HG03039 (cell line): ENCODE results near the gene OSTF1.

Experiments used
- ATAC-seq: cut with Tn5 transposase; IDR thresholded peaks from one replicate; pipeline ENCODE4 v1.9.1; 2021; ENCODE audit warnings: mild to moderate bottlenecking, moderate library complexity; ENCODE audit not compliant: unreplicated experiment

The OSTF1 gene

DNA sequence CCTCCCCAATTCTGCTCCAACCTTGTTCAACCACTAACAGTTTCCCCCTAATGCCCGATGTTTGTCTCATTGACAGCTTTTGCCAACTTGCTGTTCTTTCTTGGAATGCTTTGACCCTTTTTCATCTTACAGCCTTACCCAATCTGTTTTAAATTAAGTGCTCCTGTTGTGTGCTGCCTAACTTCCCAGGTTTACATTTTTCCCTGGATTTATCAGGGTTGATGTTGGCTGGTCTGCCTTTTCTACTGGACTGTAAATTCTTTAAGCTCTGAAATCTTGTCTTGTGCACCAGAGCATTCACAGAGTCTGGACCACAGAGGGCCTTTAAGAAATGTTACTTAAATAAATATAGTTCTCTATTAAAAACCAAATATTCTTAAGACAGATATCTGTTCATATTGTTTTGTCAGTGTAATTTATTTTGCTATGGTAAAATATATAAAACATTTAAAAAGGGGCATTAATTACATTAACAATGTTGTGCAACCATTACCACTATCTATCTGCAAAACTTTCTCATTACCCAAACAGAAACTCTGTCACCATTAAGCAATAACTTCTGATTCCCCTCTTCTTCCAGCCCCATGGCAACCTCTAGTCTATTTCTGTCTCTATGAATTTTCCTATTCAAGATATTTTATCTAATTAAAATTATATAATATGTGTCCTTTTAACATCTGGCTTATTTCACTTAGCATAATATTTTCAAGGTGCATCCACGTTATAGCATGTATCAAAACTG is 73.0 kb downstream of the OSTF1 start:
- no peak for ATAC-seq

DNA sequence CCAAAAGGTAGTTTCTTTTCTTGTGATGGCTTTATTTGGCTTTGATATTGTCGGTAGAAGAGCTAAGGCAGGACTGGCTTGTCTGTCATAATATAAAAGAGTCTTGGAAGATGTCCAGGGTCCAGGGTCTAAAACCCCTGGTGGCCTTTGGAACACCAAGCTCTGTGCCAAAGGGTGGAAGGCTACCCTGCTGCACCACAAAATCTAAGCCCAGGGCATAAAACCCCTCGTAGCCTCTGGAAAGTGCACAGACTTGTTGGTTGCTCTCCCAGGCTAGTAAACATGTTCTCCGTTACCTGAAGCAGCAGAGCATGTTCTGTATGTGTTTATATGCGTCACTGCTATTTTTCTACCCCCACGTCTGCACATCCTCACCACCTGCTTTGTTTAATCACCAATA is 75.5 kb downstream of the OSTF1 start:
- ATAC-seq, result no peak

DNA sequence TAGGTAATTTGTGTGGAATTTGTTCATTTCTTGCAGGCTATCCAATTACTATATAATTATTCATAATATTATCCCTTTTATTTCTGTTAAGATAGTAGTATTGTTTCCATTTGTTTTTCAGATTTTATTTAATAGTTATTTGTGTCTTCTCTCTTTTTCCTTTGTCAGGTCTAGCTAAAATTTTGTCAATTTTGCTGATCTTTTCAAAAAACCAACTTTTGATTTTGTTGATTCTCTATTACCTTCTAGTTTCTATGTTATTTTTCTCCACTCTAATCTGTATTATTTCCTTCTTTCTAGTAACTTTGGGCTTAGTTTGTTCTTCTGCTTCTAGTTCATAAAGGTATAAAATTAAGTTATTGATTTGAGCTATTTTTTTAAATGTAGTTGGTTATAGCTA is 76.3 kb downstream of the OSTF1 start:
- ATAC-seq, result no peak

DNA sequence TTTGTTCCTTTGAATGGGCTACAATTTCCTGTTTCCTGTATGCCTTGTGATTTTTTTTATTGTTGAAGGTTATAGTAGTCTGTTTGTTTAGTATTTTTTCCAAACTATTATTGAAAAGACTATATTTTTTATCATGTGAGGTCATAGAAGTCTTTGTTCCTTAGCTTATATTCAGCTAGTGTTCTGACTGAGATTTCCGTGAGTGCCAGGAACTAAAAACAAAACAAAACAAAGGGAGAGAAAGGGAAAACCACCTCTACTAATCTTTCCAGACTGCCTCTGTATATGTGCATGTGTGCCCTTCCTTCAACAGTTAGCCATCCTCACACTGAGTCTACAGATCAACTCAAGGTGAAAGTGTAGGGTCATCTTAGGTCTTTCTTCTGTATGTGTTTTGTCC is 79.0 kb downstream of the OSTF1 start:
- ATAC-seq, result no peak

DNA sequence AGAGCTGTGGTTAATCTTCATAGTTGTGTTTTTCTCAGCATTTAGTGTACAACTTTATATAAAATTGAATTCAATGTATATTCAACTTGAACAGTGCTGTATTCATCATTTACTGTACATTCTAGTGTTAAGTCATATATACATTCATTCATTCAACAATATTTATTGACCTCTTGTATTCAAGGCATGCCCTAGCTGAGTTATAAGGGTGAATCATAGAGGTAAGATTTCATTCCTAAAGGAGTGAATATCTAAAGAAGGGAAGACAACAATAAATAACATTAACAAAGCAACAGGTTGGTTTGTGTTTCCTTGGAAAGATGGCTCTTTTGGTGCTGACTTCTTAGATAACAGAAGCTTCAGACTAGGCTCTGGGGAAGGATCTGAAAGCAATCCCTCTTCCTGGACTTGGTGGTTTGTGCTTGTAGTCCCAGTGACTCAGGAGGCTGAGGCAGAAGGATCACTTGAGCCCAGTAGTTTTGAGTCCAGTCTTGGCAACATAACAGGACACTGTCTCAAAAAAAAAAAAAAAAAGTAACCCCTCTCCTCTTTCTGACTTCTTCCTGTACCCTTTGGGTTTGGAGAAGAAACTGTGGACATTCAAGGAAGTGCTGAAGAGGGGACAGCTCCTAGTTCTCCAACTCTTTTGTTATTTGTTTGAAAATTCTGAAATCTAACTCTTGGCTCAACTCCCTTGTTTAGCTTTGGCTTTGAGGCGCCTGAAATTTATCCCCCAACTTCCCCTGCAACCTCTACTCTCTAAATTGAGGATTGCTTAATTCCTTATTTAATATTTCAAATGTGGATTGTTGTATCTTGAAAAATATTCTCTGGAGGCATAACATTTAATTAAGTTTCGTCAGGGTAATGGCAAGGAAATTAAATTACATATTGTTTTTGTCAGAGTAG is 80.2 kb downstream of the OSTF1 start:
- no peak for ATAC-seq

DNA sequence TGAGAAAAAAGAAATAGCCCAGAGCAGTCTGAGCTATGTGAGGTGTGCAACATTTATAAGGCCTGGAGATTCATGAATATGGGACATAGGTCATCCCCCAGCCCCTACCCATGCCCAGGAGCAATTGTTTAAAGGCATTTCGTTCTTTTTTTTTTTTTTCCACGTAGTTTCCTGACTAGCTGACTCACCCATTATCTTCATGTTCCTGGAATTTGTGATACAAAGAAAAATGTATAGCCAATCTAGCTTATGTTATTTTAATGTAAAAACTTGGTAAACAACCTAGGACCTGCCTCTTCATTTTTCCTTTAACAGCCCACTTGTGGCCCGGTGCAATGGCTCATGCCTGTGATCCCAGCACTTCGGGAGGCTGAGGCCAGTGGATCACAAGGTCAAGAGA is 81.3 kb downstream of the OSTF1 start:
- no peak for ATAC-seq

DNA sequence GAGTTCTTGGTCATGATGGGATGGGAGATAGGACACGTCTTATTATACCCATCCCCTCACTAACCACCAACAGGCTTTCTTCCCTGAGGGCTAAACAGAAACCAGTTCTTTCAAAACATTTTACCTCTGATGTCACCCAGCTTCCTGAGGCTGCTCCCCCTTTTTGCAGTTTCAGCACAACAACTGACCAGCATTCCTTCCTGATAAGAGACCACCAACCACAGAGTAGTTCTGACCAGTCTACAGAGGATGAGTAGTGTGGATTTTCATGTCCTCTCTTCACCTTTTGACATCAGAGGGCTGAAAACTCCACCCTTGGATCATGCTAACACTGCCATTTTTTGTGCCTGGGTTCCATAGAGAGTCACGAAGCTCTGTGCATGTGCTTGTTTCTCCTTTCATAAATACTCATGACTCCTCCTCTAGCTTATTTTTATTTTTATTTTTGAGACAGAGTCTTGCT is 82.6 kb downstream of the OSTF1 start:
- ATAC-seq, result no peak

DNA sequence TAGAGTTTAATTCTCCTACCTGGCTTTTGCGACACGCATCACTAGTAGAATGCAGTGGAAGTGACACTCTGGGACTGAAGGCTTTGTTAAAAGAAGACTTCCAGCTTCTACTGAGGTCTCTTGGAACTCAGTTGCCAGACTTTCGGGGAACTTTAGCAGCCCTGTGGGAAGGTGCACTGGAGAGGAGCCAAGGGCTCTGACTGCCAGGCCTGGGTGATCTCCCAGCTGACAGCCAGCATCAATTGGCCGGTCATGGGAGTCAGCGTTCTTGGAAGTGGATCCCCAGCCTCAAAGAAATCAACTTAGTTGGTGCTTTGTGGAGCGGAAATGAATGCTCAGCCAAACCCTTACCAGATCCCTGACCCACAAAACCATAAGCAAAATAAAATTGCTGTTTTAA is 87.1 kb downstream of the OSTF1 start:
- ATAC-seq, result no peak

DNA sequence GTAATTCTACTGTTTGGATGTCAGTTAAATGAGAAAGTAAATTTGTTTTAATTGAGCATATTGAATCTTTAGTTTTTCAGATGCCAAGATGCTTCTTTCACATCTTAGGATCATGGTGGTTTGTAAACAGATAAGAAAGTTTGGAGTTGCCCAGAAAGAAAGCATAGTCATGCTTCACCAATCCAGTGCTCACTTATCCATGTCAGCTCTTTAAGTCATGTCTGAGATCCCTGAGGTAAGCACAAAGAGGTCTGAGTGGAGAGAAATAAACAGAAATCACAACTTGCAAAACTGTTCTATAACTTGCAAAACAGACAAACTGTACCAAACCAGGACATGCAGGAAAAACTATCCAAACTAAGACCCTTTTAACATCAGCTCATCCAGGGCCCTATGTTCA is 87.7 kb downstream of the OSTF1 start:
- ATAC-seq, result no peak

DNA sequence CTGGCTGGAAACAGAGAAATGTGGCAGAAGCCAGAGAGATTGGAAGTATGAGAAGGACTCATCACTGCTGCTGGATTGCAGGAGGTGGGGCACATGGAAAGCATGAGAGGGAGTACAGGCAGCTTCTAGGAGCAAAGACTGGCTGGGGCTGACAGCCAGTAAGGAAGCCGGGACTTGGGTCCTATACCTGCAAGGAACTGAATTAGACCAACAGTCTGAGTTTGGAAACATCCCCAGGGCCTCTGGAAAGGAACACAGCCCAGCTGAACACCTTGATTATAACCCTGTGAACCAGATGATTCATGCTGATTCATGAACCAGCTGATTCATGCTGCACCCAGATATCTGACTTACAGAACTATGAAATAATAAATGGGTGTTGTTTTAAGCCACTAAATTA is 93.4 kb downstream of the OSTF1 start:
- ATAC-seq, result no peak

DNA sequence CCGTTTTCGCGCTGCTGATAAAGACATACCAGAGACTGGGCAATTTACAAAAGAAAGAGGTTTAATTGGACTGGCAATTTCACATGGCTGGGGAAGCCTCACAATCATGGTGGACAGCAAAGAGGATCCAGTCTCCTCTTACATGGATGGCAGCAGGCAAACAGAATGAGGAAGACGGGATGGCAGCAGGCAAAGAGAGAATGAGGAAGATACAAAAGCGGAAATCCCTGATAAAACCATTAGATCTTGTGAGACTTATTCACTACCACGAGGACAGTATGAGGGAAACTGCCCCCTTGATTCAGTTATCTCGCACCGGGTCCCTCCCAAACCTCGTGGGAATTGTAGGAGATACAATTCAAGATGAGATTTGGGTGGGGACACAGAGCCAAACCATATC is 95.0 kb downstream of the OSTF1 start:
- ATAC-seq, result no peak

DNA sequence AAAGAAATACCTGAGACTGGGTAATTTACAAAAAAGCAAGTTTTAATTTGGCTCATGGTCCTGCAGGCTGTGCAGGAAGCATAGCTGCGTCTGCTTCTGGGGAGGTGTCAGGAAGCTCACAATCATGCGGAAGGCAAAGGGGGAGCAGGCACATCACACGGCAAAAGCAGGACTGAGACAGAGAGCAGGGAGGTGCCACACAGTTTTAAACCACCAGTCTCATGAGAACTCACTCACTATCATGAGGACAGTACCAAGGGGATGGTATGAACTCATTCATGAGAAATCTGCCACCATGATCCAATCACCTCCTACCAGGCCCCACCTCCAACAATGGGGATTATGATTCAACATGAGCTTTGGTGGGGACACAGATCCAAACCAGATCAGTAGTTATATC is 96.2 kb downstream of the OSTF1 start:
- ATAC-seq, result no peak

DNA sequence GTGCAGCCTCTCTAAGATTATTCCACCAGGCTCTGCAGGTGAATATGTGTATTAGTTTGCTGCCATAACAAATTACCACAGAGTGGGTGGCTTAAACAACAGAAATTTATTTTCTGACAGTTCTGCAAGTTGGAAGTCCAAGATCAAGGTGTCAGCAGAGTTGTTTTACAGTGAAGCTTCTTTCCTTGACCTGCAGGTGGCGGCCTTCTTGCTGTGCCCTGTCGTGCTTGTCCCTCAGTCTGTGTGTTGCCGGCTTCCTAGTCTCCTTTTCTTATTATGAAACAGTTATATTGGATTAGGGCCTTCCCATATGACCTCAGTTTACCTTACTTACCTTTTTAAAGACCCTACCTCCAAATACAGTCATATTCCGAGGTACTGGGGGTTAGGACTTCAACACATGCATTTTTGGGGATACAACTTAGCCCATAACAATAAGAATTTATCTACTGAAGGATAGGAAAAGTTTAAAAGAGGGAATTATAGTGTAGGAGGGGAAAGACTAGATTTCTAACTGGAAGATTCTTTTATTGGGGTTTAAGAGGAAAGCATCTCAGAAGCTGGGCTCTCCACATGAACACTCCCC is 97.4 kb downstream of the OSTF1 start:
- peak; percentile 73 for ATAC-seq

DNA sequence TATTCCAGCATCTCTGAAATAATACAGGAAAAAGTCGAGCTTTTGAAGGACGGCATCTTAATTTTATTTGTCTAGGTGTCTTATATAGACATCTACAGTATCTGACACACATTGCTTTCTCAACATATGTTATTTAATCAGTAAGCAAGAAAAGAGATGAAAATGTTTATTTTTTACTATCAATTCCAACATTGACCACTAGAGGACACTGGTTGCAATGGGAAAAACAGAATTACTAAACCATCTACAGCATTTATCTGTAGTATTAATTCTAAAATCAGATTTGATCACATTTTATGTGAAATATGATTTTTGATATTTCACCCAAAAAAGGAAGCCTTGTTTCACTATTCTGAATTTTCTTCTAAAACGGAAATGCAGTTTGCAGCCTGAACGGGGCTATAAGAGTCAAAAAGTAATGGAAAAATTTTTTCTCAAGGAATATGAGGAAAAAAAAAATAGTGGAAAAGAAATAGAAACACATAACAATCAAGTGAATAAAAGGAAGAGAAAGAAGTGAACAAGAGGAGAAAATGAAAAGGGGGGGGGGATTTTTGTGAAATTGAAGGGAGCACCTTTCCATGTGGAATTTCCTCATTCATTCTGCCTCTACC is 98.6 kb downstream of the OSTF1 start:
- ATAC-seq, result no peak

DNA sequence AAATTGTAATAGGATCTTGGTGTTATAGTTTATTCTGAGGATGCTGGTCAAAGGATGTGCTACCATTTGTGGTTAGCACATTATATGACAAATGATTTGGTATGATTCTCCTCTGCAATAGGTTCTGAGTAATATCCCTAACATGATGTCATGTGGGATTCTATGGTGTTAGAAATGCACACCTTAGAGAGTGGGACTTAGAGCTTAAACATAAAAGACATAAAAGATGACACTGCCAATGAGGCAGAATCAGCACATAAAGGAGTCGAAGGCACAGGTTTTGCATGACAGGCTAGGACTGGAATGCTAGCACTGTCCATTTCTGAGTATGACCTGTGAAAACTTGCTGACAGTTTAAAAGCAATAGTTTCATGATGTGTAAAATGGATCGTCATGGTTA is 100.4 kb downstream of the OSTF1 start:
- no peak for ATAC-seq

DNA sequence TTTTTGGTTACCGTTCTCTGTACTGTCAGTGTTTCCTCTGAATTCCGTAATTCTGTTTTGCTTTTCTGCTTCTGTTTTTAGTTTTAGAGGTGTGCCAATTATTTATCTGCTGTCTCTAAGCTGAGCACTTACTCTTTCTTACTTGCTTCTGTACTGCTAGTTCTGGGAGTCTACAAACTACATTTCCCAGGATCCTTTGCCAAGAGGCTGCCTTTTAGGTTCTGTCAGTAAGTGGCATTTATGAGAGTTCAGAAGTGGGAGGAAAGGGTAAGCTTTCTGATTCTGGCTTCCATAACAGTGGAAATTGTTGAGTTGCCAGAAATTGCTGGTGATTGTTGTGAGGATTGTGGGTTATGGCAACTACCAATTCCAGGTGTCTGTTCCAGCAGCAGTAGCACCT is 102.4 kb downstream of the OSTF1 start:
- no peak for ATAC-seq
